ENCODE data around the gene CALN1. TPM values are rescaled to one million over a fixed set of nuclear protein-coding genes. Genes with fewer than 3 reads are reported as not detected.

Gene CALN1
- polyA plus RNA-seq, 1 donor (not counting 4 experiments of a cell fraction or from before 2014, with no cell fraction given) = not detected

GRCh38 chr7:72430531-72430930 lies 18.4 kb upstream of the CALN1 start:
- Histone ChIP-seq H2AFZ (ENCODE audit: control insufficient read depth, low read length) (no peak overlapping the region), H3K4me1 (ENCODE audit: control insufficient read depth, extremely low read depth, insufficient read depth, low read length) (no peaks in the 10 kb centered on the region), H3K36me3 (ENCODE audit: control insufficient read depth in 2 of 2, extremely low read depth in 1 of 2, insufficient read depth in 2 of 2, low read length in 2 of 2) (no peaks in the 10 kb centered on the region), H3K27me3 (ENCODE audit: control insufficient read depth, extremely low read depth, insufficient read depth, low read length) (no peaks in the 10 kb centered on the region), H3K9me3 (ENCODE audit: control insufficient read depth, low read depth, low read length) (no peaks in the 10 kb centered on the region), H3K4me2 (ENCODE audit: control insufficient read depth, extremely low read depth, insufficient read depth, low read depth, low read length) (no peak overlapping the region), H3K4me3 (ENCODE audit: control insufficient read depth in 2 of 3, extremely low read depth in 1 of 3, insufficient read depth in 2 of 3, low read depth in 1 of 3, low read length in 3 of 3) (no peak overlapping the region), H3K9ac (ENCODE audit: control insufficient read depth, extremely low read depth, insufficient read depth, low read length) (no peak overlapping the region), H3K9me1 (ENCODE audit: control insufficient read depth, extremely low read depth, insufficient read depth, low read length) (no peaks in the 10 kb centered on the region), H3K79me2 (ENCODE audit: control insufficient read depth, insufficient read depth, low read length) (no peaks in the 10 kb centered on the region), H4K20me1 (ENCODE audit: control insufficient read depth, extremely low read depth, insufficient read depth, low read length) (no peaks in the 10 kb centered on the region), H3K27ac (ENCODE audit: control insufficient read depth, insufficient read depth, low read length) (no peak overlapping the region)
- DNase-seq (ENCODE audit: low read depth, low spot score) = no peak
- TF ChIP-seq CTCF (optimal IDR thresholded peaks at IDR 0.05 in 1 of 3, IDR thresholded peaks at IDR 0.05 in 1 of 3, conservative IDR thresholded peaks at IDR 0.05 in 1 of 3; ENCODE audit: extremely low read depth in 1 of 3, insufficient read depth in 2 of 3, low read length in 3 of 3) (no peak), EZH2 (IDR thresholded peaks at IDR 0.05; ENCODE audit: low read length) (no peak)
- dilution Hi-C loops (cut with MboI; ENCODE audit: extremely low pct_ligation_motif_present, low sequenced_read_pairs) = no loop called here
- no peak for FAIRE-seq

DNA sequence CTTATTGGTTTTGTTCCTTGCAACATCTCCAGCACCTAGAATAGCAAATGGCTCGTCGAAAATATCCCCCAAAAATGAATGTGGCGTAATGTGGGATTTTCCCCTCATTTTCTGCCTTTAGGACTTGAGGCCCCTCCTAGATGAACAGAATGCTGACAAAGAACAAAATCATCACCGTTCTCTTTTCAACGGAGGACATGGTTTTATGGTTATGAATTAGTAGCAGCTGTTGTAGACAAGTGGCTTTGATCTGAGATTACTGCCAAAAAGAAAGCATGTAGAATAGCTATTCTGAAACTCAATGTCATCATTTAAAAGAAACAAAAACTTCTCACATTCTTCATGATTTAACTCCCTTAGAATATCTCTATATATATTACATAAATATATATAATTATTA lies 17.2 kb upstream of the CALN1 start:
- no peak overlapping the region for H3K4me2 ChIP-seq (ENCODE audit: control insufficient read depth, extremely low read depth, insufficient read depth, low read depth, low read length)
- H3K9me3 ChIP-seq (ENCODE audit: control insufficient read depth, low read depth, low read length) = no peaks in the 10 kb centered on the region
- no peak overlapping the region for H3K9ac ChIP-seq (ENCODE audit: control insufficient read depth, extremely low read depth, insufficient read depth, low read length)
- dilution Hi-C loops (cut with MboI; ENCODE audit: extremely low pct_ligation_motif_present, low sequenced_read_pairs) = no loop called here
- TF ChIP-seq CTCF (optimal IDR thresholded peaks at IDR 0.05 in 1 of 3, IDR thresholded peaks at IDR 0.05 in 1 of 3, conservative IDR thresholded peaks at IDR 0.05 in 1 of 3; ENCODE audit: extremely low read depth in 1 of 3, insufficient read depth in 2 of 3, low read length in 3 of 3) = no peak
- TF ChIP-seq EZH2 (IDR thresholded peaks at IDR 0.05; ENCODE audit: low read length) = no peak
- no peaks in the 10 kb centered on the region for H3K36me3 ChIP-seq (ENCODE audit: control insufficient read depth in 2 of 2, extremely low read depth in 1 of 2, insufficient read depth in 2 of 2, low read length in 2 of 2)
- no peak for DNase-seq (ENCODE audit: low read depth, low spot score)
- H3K4me1 ChIP-seq (ENCODE audit: control insufficient read depth, extremely low read depth, insufficient read depth, low read length) = no peaks in the 10 kb centered on the region
- H3K9me1 ChIP-seq (ENCODE audit: control insufficient read depth, extremely low read depth, insufficient read depth, low read length) = no peaks in the 10 kb centered on the region
- no peaks in the 10 kb centered on the region for H3K27me3 ChIP-seq (ENCODE audit: control insufficient read depth, extremely low read depth, insufficient read depth, low read length)
- no peaks in the 10 kb centered on the region for H4K20me1 ChIP-seq (ENCODE audit: control insufficient read depth, extremely low read depth, insufficient read depth, low read length)
- H3K79me2 ChIP-seq (ENCODE audit: control insufficient read depth, insufficient read depth, low read length) = no peaks in the 10 kb centered on the region
- no peak overlapping the region for H2AFZ ChIP-seq (ENCODE audit: control insufficient read depth, low read length)
- no peak overlapping the region for H3K4me3 ChIP-seq (ENCODE audit: control insufficient read depth in 2 of 3, extremely low read depth in 1 of 3, insufficient read depth in 2 of 3, low read depth in 1 of 3, low read length in 3 of 3)
- H3K27ac ChIP-seq (ENCODE audit: control insufficient read depth, insufficient read depth, low read length) = no peak overlapping the region
- no peak for FAIRE-seq
